Stimulated activated CD8-positive, alpha-beta memory T cell treated with anti-CD3 and anti-CD28 coated beads, Interleukin-15, amount 100 ng/mL, for 4 hours (primary cell): ENCODE results near the gene PGF.

Source experiments
- DNase-seq, 2 donors: peaks; one replicate each; pipeline ENCODE4 v3.0.0-alpha.2; 2020; ENCODE audit warnings: low read depth in 2 of 2

Gene PGF

GRCh38 chr14:74956280-74957072 lies 1.1 kb upstream of the PGF start:
- DNase-seq: no peak

- no peak for DNase-seq
Observed at GRCh38 chr14:74956027-74956279, 556 bp upstream of the PGF start.

- no peak for DNase-seq
Observed at GRCh38 chr14:74954947-74955228, 509 bp downstream of the PGF start.

GRCh38 chr14:74954232-74954946 lies 1.0 kb downstream of the PGF start:
- no peak for DNase-seq

- no peak for DNase-seq
Observed at GRCh38 chr14:74953686-74954085, 1.7 kb downstream of the PGF start.

- DNase-seq: no peak
Observed at GRCh38 chr14:74952697-74953484, 2.5 kb downstream of the PGF start.

GRCh38 chr14:74952180-74952665 lies 3.2 kb downstream of the PGF start:
- DNase-seq: no peak

GRCh38 chr14:74951443-74952179 lies 3.8 kb downstream of the PGF start:
- no peak for DNase-seq

GRCh38 chr14:74950795-74951442 lies 4.5 kb downstream of the PGF start:
- no peak for DNase-seq

- DNase-seq: no peak
Observed at GRCh38 chr14:74949859-74950573, 5.4 kb downstream of the PGF start.

- DNase-seq: no peak
Observed at GRCh38 chr14:74949191-74949601, 6.2 kb downstream of the PGF start.

GRCh38 chr14:74948228-74949175 lies 6.9 kb downstream of the PGF start:
- DNase-seq: no peak

- DNase-seq: no peak
Observed at GRCh38 chr14:74947353-74948227, 7.8 kb downstream of the PGF start.

GRCh38 chr14:74946659-74947281 lies 8.6 kb downstream of the PGF start:
- DNase-seq: no peak

- peak; percentile 27 to 39 for DNase-seq
Observed at GRCh38 chr14:74945852-74946658, 9.3 kb downstream of the PGF start.

GRCh38 chr14:74945261-74945851 lies 10.0 kb downstream of the PGF start:
- no peak for DNase-seq

- DNase-seq: no peak
Observed at GRCh38 chr14:74942608-74943007, 12.8 kb downstream of the PGF start.
